ENCODE data around the gene COL4A3.

COL4A3 gene

GRCh38 chr2:227340106-227340505 is 175.7 kb downstream of the COL4A3 start:
- DNase-seq (ENCODE audit: low read depth, low spot score): no peak

- DNase-seq (ENCODE audit: low read depth, low spot score): no peak
These were observed 177.1 kb downstream of the COL4A3 start for GRCh38 chr2:227341553-227341952.

- no peak for DNase-seq (ENCODE audit: low read depth, low spot score)
These were observed 179.8 kb downstream of the COL4A3 start for GRCh38 chr2:227344231-227344630.

GRCh38 chr2:227347117-227347516 is 182.7 kb downstream of the COL4A3 start:
- DNase-seq (ENCODE audit: low read depth, low spot score): no peak

GRCh38 chr2:227348324-227348723 is 183.9 kb downstream of the COL4A3 start:
- no peak for DNase-seq (ENCODE audit: low read depth, low spot score)

- no peak for DNase-seq (ENCODE audit: low read depth, low spot score)
These were observed 185.7 kb downstream of the COL4A3 start for GRCh38 chr2:227349989-227350612.

- DNase-seq (ENCODE audit: low read depth, low spot score): no peak
These were observed 187.2 kb downstream of the COL4A3 start for GRCh38 chr2:227351639-227352038.

GRCh38 chr2:227360351-227360750 is 195.9 kb downstream of the COL4A3 start:
- no peak for DNase-seq (ENCODE audit: low read depth, low spot score)

GRCh38 chr2:227363756-227364155 is 199.3 kb downstream of the COL4A3 start:
- DNase-seq (ENCODE audit: low read depth, low spot score): no peak

Data from iPS DF 19.7 (cell line).